KMS-11 (cell line): ENCODE data around the gene COL6A2.

Experiments used
- H2AFZ ChIP-seq: fragments of 200-600 bp; sonication (generic); 2 replicates; pipeline ENCODE4 v1.6.1; 2016; ENCODE audit warnings: antibody characterized with exemption, mixed run types, low read depth
- H3K27ac ChIP-seq: fragments of 200-600 bp; sonication (generic); 2 replicates; pipeline ENCODE4 v1.6.1; 2016; ENCODE audit warnings: mild to moderate bottlenecking, mixed run types
- H3K27me3 ChIP-seq: fragments of 200-600 bp; sonication (generic); 2 replicates; pipeline ENCODE4 v1.6.1; 2017; ENCODE audit warnings: mild to moderate bottlenecking, low read depth, mixed run types, moderate library complexity; ENCODE audit not compliant: insufficient read depth
- H3K36me3 ChIP-seq: fragments of 200-600 bp; sonication (generic); 2 replicates; pipeline ENCODE4 v1.6.1; 2017; ENCODE audit warnings: mild to moderate bottlenecking, mixed run types; ENCODE audit not compliant: insufficient read depth
- H3K4me1 ChIP-seq: fragments of 200-600 bp; sonication (generic); 2 replicates; pipeline ENCODE4 v1.6.1; 2016; ENCODE audit warnings: mild to moderate bottlenecking, low read depth, mixed run types; ENCODE audit not compliant: poor library complexity, severe bottlenecking
- H3K4me2 ChIP-seq: fragments of 200-600 bp; sonication (generic); 2 replicates; pipeline ENCODE4 v1.7.0; 2016; ENCODE audit warnings: mild to moderate bottlenecking, mixed run types
- H3K4me3 ChIP-seq: fragments of 200-600 bp; sonication (generic); IDR thresholded peaks from 2 replicates; pipeline ENCODE4 v1.6.1; 2017; ENCODE audit warnings: low read depth, low read length, mixed read lengths; ENCODE audit not compliant: insufficient read depth
- H3K79me2 ChIP-seq: fragments of 200-600 bp; sonication (generic); 2 replicates; pipeline ENCODE4 v1.6.1; 2016; ENCODE audit warnings: low read depth, mixed run types; ENCODE audit not compliant: insufficient read depth
- H3K9ac ChIP-seq: fragments of 200-600 bp; sonication (generic); 2 replicates; pipeline ENCODE4 v1.6.1; 2016; ENCODE audit warnings: mild to moderate bottlenecking, mixed run types
- H4K20me1 ChIP-seq: fragments of 200-600 bp; sonication (generic); 2 replicates; pipeline ENCODE4 v1.6.1; 2016; ENCODE audit warnings: mild to moderate bottlenecking, mixed run types; ENCODE audit not compliant: insufficient read depth
- CTCF ChIP-seq: fragments of 200-600 bp; sonication (generic); conservative IDR thresholded peaks from 2 replicates; pipeline ENCODE4 v1.6.1; 2017; ENCODE audit warnings: low read depth, mild to moderate bottlenecking, antibody characterized with exemption, low read length, moderate library complexity, mixed read lengths

COL6A2 gene

GRCh38 chr21:46054031-46054430, 43.9 kb upstream of the COL6A2 start:
- Histone ChIP-seq H3K27me3 (peaks cover 39% of the 10 kb centered on the region), H3K4me3 (no peak overlapping the region), H3K36me3 (no peaks in the 10 kb centered on the region), H3K4me1 (no peaks in the 10 kb centered on the region), H3K4me2 (no peak overlapping the region), H2AFZ (no peak overlapping the region), H3K9ac (no peak overlapping the region), H3K27ac (no peak overlapping the region), H3K79me2 (no peaks in the 10 kb centered on the region), H4K20me1 (no peaks in the 10 kb centered on the region)
- TF ChIP-seq CTCF, result no peak

- no peak overlapping the region for H2AFZ ChIP-seq
- H3K4me3 ChIP-seq, result no peak overlapping the region
- no peak overlapping the region for H3K4me2 ChIP-seq
- H3K79me2 ChIP-seq, result no peaks in the 10 kb centered on the region
- no peak for TF ChIP-seq CTCF
- H3K9ac ChIP-seq, result no peak overlapping the region
- H3K4me1 ChIP-seq, result no peaks in the 10 kb centered on the region
- H4K20me1 ChIP-seq, result no peaks in the 10 kb centered on the region
- no peak overlapping the region for H3K27ac ChIP-seq
- peaks cover 35% of the 10 kb centered on the region for H3K27me3 ChIP-seq
- no peaks in the 10 kb centered on the region for H3K36me3 ChIP-seq
Observed at GRCh38 chr21:46054451-46054881, 43.4 kb upstream of the COL6A2 start.

GRCh38 chr21:46055863-46056281, 42.0 kb upstream of the COL6A2 start:
- no peak overlapping the region for H3K4me2 ChIP-seq
- H3K4me1 ChIP-seq, result no peaks in the 10 kb centered on the region
- H4K20me1 ChIP-seq, result no peaks in the 10 kb centered on the region
- no peak for TF ChIP-seq CTCF
- H3K27ac ChIP-seq, result no peak overlapping the region
- H3K4me3 ChIP-seq, result no peak overlapping the region
- H3K9ac ChIP-seq, result no peak overlapping the region
- H2AFZ ChIP-seq, result no peak overlapping the region
- H3K36me3 ChIP-seq, result no peaks in the 10 kb centered on the region
- peaks cover 31% of the 10 kb centered on the region for H3K27me3 ChIP-seq
- no peaks in the 10 kb centered on the region for H3K79me2 ChIP-seq

GRCh38 chr21:46056450-46056903, 41.4 kb upstream of the COL6A2 start:
- no peak overlapping the region for H3K27ac ChIP-seq
- H3K4me1 ChIP-seq, result no peaks in the 10 kb centered on the region
- H3K27me3 ChIP-seq, result peaks cover 31% of the 10 kb centered on the region
- no peak overlapping the region for H3K4me2 ChIP-seq
- no peak overlapping the region for H3K9ac ChIP-seq
- H3K79me2 ChIP-seq, result no peaks in the 10 kb centered on the region
- no peak overlapping the region for H2AFZ ChIP-seq
- H4K20me1 ChIP-seq, result no peaks in the 10 kb centered on the region
- H3K36me3 ChIP-seq, result no peaks in the 10 kb centered on the region
- TF ChIP-seq CTCF, result no peak
- H3K4me3 ChIP-seq, result no peak overlapping the region
